GM12878 (cell line): ENCODE data around the gene YDJC.

Experiments used
- HDAC6 ChIP-seq: fragments of 200-600 bp; sonication (generic); IDR thresholded peaks from one replicate; pipeline ENCODE4 v1.8.0; 2017; ENCODE audit warnings: antibody characterized with exemption; ENCODE audit not compliant: unreplicated experiment
- MXI1 ChIP-seq: fragments of 150-350 bp; IDR thresholded peaks from 2 replicates; pipeline ENCODE4 v1.6.1; 2011; ENCODE audit warnings: low read depth, mild to moderate bottlenecking, inconsistent platforms, low read length, improper control_type of control experiment
- POLR2A ChIP-seq: IDR thresholded peaks from 2 replicates; pipeline ENCODE4 v1.6.1; 2011; ENCODE audit warnings: low read depth, mild to moderate bottlenecking, low read length
- POU2F2 ChIP-seq: IDR thresholded peaks from 3 replicates; pipeline ENCODE4 v1.6.1; 2011; ENCODE audit warnings: low read depth, mild to moderate bottlenecking, low read length, borderline replicate concordance
- SP1 ChIP-seq: IDR thresholded peaks from one replicate; pipeline ENCODE4 v1.6.1; 2011; ENCODE audit warnings: low read depth, low read length
- TCF12 ChIP-seq: IDR thresholded peaks from 2 replicates; pipeline ENCODE4 v1.6.1; 2011; ENCODE audit warnings: low read depth, mild to moderate bottlenecking, low read length
- ZNF217 ChIP-seq: fragments of 450-650 bp; IDR thresholded peaks from 2 replicates; pipeline ENCODE4 v1.6.1; 2017; ENCODE audit warnings: antibody characterized with exemption, mild to moderate bottlenecking
- ZSCAN29 ChIP-seq: fragments of 450-650 bp; IDR thresholded peaks from 2 replicates; pipeline ENCODE4 v1.6.1; 2017; ENCODE audit warnings: mild to moderate bottlenecking, moderate library complexity
- TF ChIP-seq, protein P1 (sequence below), 3 experiments: IDR thresholded peaks in 2 of 3; conservative IDR thresholded peaks in 1 of 3; 2 replicates each; pipeline ENCODE4 v1.5.1; 2011; ENCODE audit warnings: low read depth in 3 of 3, low read length in 3 of 3, mild to moderate bottlenecking in 3 of 3, control low read depth in 2 of 3, moderate library complexity in 2 of 3, inconsistent platforms in 1 of 3, mixed read lengths in 1 of 3; ENCODE audit not compliant: control insufficient read depth in 2 of 3, insufficient read depth in 1 of 3; ENCODE audit errors: extremely low read depth in 1 of 3

DNA sequence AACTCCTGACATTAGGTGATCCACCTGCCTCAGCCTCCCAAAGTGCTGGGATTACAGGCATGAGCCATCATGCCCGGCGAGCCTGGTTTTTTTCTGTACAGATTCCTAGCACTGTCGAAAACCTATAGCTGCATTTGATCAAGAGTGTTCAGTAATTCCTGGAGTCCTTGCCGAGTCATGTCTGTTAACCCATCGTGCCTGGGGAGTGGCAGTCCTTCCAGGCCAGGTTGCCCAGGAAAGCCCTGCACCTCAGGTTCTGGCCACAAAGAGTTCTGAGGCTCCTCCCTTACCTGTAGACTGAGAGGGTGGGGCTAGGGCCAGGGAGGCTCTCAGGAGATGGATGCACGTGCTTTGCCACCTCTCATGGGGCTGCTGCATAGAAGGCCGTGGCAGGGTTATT is 17.0 kb downstream of the YDJC start:
- TF ChIP-seq ZSCAN29 (no peak), SP1 (no peak), TCF12 (no peak), POU2F2 (no peak), HDAC6 (no peak), POLR2A (no peak), MXI1 (no peak), ZNF217 (no peak)
- TF ChIP-seq, protein P1, sequence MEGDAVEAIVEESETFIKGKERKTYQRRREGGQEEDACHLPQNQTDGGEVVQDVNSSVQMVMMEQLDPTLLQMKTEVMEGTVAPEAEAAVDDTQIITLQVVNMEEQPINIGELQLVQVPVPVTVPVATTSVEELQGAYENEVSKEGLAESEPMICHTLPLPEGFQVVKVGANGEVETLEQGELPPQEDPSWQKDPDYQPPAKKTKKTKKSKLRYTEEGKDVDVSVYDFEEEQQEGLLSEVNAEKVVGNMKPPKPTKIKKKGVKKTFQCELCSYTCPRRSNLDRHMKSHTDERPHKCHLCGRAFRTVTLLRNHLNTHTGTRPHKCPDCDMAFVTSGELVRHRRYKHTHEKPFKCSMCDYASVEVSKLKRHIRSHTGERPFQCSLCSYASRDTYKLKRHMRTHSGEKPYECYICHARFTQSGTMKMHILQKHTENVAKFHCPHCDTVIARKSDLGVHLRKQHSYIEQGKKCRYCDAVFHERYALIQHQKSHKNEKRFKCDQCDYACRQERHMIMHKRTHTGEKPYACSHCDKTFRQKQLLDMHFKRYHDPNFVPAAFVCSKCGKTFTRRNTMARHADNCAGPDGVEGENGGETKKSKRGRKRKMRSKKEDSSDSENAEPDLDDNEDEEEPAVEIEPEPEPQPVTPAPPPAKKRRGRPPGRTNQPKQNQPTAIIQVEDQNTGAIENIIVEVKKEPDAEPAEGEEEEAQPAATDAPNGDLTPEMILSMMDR (IDR thresholded peaks at IDR 0.05 in 2 of 3, conservative IDR thresholded peaks at IDR 0.05 in 1 of 3; ENCODE audit: control insufficient read depth in 2 of 3, extremely low read depth in 1 of 3, insufficient read depth in 1 of 3, low read depth in 3 of 3, low read length in 3 of 3), result no peak
